ENCODE results near the gene PIP5K1B.

PIP5K1B gene

DNA sequence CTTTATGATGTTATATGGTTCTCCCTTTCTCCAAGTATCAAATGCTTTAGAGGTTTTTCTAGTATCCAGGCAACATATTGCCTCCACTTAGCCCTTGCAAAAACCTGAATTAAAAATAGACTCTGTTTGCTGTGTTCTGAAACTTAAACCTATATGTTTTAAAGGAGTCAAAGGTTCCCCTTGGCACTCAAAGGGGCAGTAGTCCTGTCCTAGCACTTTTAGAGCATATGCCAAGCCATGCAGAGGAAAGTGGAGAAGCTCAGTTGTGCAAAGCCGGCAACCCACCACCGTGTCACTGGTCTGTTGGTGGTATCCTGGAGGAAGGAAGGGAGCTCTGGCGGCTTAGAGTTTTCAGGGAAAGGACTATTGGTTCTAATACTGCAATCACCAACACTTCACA, 154.3 kb downstream of the PIP5K1B start:
- no peak for DNase-seq (ENCODE audit: low spot score)

DNA sequence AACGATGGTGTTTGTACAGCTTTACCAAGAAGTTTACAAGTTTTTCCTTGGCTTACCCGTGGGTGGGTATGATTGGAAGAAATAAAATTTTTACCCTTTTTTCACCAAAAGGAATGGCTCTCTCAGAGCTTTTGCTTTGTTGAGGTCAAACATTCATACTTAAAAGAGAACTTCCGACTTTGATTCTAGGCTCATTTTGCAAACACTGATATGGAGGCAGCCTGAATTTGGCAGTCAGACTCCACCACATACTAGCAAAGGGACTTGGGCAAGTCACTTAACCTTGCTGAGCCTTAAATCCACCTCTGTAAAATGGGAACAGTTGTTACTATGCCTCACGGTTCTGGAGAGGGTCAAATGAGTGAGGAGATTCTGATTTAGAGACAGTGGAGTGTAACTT, 155.4 kb downstream of the PIP5K1B start:
- DNase-seq (ENCODE audit: low spot score), result no peak

DNA sequence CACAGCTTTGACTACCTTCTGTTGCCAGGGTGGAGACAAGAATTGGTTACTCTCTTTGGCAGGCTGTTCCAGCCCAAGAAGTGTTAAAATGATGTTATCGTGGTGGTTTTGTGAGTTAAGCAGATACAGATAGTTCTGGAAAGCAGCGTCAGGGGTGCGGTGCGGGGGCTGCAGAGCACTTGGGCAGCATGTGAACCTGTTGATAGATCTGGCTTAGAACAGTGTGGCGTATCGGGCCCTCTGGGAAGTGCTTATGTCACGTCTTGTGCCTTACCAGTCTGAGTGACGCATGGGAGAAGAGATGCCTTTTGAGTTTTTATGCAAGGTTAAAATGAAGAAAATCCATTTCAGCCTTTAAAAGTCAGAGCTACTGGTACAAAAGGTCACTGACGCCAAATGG, 156.4 kb downstream of the PIP5K1B start:
- no peak for DNase-seq (ENCODE audit: low spot score)

DNA sequence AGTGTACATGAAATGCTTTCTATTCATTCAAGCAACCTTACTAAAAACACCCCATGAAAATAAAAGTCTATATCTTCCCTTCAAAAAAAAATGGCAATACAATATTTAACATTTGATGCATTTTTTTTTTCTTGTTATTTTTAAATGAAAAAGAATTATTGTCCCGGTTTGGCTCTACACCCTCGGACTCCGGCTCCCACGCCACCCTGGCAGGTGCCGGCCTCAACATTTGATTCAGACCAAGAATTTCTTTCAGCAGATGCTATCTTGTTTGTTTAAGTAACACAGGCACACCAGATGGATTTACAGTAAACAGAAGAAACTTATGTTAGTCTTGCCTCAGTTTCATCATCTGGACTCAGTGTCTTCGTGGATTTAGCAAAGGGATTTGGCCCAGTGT, 162.0 kb downstream of the PIP5K1B start:
- DNase-seq (ENCODE audit: low spot score), result no peak

DNA sequence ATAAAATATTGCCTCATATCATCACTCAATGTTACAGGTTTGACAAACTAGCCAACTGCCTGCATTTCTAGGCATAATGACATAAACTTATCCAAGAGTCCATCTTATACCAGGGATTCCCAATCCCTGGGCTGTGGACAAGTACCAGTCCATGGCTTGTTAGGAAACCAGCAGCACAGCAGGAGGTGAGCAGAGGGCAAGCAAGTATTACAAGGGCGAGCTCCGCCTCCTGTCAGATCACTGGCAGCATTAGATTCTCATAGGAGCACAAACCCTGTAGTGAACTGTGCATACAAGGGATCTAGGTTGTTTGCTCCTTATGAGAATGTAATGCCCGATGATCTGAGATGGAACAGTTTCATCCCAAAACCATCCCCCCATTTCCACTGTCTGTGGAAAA, 164.0 kb downstream of the PIP5K1B start:
- DNase-seq (ENCODE audit: low spot score), result no peak

DNA sequence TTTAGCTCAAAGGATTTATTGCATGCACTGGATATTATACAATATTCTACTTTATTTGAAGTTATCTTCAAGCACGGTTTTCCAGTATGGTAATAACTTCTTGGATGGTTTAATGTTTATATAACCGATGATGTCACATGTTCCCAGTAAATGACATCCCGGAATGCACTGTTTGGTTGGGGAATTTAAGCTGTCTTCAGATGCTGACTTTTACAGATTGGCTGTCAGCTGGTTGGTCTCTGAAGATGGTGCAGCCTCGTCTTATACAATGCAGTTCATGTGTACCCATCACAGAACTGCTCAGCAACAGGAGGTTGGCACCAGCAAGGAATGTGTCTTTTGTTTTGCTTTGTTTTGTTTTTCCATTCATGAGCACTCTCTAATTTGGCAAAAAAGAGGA, 165.0 kb downstream of the PIP5K1B start:
- DNase-seq (ENCODE audit: low spot score), result no peak

DNA sequence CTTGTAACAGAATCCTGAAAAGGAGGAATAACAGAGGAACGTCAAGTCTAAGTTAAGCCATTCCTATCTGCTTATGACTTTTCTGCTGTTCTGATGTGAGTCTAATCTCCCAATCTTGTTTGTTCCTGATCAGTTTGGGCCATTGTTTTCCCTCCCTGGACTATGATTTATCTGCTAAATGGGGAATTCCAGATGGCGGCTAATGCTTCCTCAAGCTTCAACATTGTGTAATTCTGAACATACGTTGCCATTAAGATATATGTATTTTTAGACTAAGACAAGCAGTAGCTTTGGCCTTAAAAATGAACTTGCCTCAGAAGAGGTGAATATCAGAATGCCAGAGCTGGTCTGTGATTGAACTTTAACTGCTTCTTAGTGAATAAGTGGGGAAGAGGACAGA, 166.2 kb downstream of the PIP5K1B start:
- no peak for DNase-seq (ENCODE audit: low spot score)

DNA sequence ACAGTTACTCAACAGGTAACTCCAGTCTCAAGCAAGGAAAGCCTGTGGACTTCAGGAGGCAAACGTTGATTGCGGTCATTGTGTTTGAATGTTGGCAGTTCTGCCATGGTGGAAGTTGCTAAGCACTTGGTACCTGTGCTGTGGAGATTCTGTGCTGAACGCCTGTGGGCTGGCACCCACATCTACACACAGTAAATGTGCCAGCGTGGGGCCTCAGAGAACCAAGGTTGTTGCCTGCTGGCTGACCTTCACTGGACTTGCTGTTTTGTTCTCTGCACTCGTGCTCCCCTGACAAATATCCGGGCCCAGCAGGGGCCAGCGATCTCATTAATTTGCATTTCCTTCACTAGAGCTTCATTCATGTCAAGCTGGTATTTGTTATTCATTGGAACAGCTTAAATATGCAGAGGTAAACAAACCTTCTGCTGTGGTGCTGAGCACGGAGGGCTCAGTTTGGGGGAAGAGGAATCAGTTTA, 167.0 kb downstream of the PIP5K1B start:
- DNase-seq (ENCODE audit: low spot score), result no peak

DNA sequence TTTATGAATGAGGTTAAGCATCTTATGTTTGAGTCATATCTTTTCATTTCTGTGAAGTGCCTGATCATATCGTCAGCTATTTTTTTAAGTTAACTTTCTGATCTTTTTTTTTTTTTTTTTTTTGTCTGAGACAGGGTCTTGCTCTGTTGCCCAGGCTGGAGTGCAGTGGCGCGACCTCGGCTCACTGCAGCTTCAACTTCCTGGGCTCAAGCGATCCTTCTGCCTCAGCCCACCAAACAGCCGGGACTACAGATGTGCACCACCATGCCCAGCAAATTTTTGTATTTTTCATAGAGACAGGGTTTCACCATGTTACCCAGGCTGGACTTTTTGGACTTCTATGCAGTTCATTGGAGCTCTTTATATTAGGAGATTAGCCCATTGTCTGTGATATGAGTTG, 168.1 kb downstream of the PIP5K1B start:
- DNase-seq (ENCODE audit: low spot score), result no peak

DNA sequence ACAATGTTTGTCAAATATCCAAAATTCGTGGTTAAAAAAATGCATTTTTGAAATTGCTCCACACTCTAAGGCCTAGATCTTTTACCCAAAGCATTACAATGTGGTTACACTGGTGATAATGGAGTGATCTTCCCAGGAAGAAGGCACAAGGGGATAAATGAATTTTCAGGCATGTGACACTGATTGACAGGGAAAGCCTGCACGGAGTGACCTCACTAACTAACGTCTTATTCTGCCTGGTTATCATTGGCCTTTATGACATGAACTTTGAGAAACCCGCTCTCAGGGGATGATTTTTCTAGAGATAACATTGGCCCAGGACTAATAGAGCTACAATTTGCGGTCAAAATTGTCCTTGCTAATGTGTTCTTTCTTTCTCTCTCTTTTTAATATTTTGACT, 171.2 kb downstream of the PIP5K1B start:
- no peak for DNase-seq (ENCODE audit: low spot score)

DNA sequence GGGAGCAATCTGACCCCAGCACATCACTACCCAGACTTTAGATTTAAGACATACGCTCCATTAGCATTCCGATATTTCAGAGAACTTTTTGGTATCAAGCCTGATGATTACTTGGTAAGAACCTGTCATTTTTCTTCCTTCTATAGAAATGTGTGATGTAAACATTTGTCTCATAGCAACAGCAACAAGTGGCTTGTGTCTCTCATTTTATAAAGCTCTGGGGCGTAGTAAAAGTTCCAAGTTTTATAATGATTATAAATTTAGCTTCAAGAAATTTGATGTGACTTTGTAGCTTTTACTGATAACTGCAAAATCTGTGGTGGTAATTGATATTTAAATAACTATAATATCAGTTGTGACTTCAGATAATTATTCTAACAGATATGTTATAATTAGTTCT, 171.6 kb downstream of the PIP5K1B start:
- DNase-seq (ENCODE audit: low spot score), result no peak

DNA sequence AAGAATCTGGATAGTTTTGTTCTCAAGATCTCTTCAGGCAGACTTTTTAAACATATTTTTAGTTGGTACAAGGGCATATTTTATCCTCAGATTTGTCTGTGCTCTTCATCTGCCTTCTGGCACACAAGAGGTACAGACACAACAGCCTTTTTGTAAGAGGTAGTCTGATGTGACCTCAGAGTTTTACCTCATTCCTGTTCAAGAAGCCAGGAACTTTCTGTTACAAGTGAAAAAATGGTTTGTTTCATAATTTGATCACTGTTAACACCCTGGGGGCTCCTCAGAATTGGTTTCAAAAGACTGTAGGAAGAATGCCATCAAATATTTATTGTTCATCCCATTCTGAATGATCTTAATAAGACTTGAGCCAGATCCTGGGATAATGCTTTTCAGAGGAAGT, 172.2 kb downstream of the PIP5K1B start:
- no peak for DNase-seq (ENCODE audit: low spot score)

DNA sequence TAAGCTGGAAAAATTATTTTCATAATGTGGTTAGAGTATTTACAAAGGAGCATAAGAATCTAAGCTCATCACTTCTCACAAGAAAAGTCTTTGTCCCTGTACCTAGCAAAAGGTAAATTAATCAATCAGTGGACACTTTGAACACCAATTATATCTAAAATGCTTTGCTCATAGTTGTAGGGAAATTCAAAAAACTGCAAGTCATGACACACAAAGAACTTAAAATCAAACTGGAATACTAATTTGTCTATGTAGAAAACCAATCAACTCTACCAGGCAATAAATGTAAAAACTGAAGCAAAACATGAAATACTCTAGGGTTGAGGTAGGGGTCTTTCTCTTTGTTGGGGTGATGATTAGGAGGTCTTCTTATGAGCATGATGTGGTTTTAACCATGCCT, 173.4 kb downstream of the PIP5K1B start:
- no peak for DNase-seq (ENCODE audit: low spot score)

DNA sequence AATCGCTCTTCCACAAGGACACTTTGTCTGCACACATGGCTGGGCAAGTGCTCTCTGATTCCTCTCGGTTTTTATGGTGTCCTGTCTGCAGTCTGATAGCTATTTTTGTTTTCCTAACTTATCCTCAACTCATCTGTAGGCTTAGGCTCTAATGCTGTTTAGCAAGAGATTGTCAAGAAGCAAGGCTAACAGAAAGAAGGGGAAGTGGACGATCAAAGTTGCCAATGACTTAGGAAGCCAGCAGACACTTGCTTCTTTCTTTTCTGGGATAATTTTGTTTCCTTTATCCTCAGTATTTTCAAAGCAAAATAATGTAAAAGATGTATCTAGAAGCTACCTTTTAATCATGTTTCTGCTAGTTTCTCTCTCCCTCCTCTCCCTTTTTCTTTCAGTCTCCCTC, 178.2 kb downstream of the PIP5K1B start:
- no peak for DNase-seq (ENCODE audit: low spot score)

DNA sequence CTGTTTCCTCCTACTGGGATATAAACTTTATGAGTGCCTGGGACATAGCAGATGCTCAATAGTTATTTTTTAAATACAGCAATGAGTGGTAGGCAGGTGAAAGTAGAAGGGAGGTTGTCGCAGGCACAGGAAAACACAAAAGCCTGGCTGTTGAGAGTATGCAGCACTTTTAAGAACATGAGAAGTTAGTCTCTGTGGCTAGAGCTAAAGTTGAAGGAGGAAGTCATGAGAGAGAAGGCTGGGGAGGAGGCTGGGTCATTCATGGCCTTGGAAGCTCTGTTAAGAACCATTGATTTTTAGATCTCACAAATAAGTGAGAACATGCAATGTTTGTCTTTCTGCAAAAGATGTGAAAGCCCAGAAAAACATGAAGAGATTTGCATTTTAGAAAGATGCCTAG, 182.2 kb downstream of the PIP5K1B start:
- DNase-seq (ENCODE audit: low spot score), result no peak

DNA sequence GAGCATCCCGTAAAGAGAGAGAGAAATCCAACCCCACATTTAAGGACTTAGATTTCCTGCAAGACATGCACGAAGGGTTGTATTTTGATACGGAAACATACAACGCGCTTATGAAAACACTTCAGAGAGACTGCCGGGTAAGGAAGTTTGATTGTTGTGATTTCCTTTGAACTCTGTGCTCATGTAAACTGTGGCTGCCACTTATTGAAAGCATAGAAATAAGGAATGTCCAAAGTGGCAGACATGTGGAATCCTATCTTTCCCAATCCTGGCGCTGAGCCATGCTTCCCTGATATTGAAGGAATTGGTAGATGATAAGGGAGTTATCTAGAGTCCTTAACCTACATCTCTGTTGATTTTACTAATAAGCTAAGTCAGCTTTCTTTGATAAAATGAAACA, 189.5 kb downstream of the PIP5K1B start:
- no peak for DNase-seq (ENCODE audit: low spot score)

DNA sequence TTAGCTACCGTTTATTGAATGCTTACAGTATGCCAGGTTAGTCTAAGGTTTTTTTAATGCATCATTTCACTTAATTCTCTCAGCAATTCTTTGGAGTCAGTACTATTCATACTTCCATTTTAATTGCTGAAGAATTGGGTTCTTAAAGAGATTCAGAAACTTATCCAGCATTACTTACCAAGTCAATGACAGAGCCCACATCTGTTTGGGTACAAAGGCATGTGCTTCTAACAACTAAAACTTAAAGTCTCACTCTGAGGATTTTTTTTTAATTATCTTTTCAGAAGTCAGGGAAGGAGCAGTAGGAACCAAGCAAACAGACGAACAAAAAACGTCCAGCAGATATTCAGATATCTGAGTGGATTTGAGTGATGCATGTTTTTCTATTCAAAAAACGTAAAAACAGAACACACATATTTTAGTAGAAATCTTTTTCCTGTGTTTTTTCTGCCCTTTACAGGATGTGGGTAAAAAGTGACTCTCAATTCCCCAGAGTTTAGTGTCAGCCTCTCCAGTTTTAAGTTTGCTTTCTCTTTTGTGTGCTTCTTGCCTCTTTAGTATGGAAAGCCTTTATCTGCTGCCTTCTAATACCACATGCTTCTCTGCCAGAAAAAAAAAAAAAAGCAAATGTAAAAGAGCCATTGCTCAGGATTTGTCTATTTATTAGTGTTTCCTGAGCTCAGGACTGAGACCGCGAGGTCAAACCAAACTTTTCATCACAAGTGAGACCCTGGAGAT, 190.9 kb downstream of the PIP5K1B start:
- peak; percentile 60 for DNase-seq (ENCODE audit: low spot score)

DNA sequence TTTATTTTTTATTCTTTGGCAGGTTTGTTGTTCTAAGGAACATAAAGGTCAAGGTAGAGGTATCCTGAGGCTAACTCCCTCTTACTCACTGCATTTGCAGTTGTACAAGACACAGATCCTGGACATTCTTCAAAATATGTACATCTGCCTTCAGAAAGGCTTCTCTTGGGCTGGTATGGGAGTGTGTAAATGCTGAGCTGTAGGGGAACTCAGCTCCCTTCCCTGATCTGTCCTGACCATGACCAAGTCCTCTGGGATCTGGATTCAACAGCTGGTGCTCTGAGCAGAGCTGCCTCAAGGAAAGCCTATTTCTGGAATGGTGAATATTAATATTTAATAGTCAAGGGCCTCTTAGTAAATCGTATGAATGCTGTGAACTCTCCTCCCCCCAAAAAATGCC, 191.4 kb downstream of the PIP5K1B start:
- DNase-seq (ENCODE audit: low spot score), result no peak

DNA sequence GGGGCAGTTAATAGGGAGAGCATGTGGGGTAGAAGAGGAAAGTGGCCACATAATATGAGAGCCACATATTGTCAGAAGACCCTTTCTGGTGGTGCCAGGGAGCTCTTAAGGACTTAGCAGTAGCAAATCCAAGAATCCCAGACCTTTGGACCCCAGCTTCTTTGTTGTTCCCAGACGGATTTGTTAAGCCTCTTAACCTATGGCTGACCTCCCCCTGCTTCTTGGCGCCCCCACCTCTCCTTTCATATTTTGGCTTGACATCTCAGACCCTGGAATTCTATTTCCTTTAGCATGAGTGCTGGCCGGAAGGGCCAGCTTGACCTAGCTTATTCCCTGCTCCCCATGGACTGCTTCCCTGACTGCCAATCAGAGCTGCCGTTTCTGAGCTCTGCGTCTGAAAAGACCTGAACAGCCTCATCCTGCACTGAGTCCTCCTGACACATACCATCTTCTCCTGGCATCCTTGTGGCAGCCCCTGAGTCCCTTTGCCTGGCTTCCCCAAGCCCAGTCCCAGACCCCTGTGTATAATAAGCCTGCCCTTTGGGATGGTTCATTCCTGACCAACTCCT, 192.6 kb downstream of the PIP5K1B start:
- no peak for DNase-seq (ENCODE audit: low spot score)

DNA sequence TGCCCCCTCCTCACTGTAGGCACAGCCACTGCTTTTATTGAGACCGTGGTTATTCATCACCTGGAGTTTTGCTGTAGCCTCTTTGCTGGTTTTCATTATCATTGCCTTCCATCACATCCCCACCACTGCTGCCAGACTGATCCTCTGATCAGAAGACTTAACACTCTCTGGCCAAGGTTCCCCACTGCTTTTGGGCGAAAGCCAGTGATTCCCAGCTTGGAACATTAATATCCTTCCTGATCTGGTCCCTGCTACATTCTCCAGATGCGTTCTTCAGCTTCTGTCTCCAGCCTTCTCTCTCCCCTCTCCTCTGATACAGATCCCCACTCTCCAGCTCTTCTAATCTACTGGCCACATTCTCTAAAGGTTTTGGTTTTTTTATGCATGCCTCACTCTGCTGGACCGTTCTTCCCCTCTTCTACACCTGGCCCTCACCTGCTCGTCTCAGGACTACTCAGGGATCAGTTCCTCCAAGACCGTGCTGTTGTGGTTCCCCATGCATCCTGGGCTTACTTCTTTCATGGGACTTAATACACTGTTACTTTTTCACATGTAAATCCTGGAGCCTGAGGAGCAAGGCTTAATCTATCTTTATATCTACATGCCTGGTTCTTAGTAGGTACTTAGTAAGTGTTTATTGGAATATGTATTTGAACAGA, 193.9 kb downstream of the PIP5K1B start:
- DNase-seq (ENCODE audit: low spot score), result no peak

DNA sequence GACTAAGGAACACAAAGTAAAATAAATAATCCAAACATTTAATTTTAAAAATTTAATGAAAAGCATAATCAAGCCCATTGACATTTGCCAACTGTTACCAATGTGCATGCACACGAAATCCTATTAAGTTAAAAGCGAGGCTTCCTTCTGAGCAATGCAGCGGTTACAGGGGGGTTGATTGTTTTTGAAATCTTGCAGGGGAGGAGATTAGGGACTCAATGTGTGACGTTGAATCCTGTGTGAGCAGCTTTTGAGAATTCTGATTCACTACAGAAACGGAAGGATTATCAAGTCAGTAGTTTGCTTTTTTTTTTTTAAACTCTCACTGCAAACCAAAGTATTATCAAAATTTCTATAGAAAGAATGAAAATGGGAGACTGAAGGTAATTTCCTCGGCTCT, 199.4 kb downstream of the PIP5K1B start:
- DNase-seq (ENCODE audit: low spot score), result no peak

DNA sequence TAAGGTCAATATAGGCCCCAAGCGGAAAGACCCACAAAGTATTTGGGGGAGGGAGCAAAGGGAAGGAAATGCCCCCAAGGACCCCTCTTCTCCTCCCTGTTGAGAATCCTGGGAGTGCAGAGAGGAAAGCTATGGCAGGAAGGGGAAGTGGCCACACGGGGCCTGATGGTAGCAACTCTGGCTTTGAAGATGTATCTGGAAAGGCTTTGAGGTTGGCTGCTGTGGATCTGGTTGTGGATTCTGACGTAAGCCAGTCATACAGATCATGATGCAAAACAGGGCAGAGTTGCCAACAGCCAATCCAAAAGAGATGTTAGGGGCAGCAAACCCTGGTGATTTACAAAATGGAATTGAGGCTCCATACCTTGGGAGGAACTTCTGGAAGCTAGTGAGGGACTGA, 200.1 kb downstream of the PIP5K1B start:
- DNase-seq (ENCODE audit: low spot score), result no peak

DNA sequence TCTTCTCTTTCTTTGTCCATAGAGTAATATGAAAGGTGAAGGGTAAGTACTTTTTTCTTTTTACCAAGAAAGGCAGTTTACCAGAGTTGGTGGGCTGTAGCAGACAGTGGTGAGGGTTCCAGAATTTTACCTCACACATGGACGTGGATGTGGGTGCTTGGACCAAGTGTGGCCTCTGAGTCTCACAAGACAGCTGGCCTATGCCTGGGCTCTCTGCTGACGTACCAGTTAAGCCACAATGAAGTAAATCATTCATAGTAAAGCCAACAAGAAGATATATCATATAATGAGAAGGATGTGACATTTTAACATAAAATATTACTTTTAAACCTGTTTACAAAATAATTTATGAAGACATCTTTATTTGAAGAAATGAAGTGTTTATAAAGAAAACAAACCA, 202.9 kb downstream of the PIP5K1B start:
- no peak for DNase-seq (ENCODE audit: low spot score)

DNA sequence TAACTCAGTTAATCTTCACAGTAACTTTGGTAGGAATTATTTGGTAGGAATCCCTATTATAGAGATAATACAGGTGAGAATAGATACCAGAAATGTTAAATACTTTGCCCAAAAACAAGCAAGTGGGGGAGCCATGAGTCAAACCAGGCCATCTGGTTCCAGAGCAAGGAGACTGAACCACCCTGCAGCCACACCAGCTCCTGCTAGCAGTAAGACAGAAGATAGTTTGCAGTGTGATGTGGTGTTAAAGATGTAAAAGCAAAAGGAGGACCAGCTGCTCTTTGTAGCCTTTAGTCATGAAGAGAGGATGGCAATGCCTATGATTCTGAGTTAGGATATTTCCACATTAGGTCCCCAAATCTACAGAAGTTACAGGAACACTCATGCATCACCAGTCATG, 207.5 kb downstream of the PIP5K1B start:
- DNase-seq (ENCODE audit: low spot score), result no peak
